SK-N-SH treated with all-trans-retinoic acid at 6 μM for 48 hours (cell line): ENCODE measurements around the gene KRT72.

Experiments used
- ATAC-seq: fragments of 200-7000 bp; cut with Tn5 transposase; 3 replicates; pipeline ENCODE4 v1.9.1; 2020; ENCODE audit warnings: mild to moderate bottlenecking, moderate library complexity
- ARNTL ChIP-seq: fragments of 450-650 bp; formaldehyde crosslinking; IDR thresholded peaks from 2 replicates; pipeline ENCODE4 v1.5.0; 2020; ENCODE audit warnings: low read depth, mild to moderate bottlenecking, moderate library complexity, borderline replicate concordance
- BACH2 ChIP-seq: fragments of 250-450 bp; sonication (Bioruptor Pico); IDR thresholded peaks from 2 replicates; pipeline ENCODE4 v1.9.0; 2021; ENCODE audit warnings: mild to moderate bottlenecking, borderline replicate concordance
- CREB5 ChIP-seq: fragments of 250-450 bp; sonication (Bioruptor Pico); IDR thresholded peaks from 2 replicates; pipeline ENCODE4 v1.5.1; 2020; ENCODE audit warnings: low read depth, mild to moderate bottlenecking, moderate library complexity
- CSDC2 ChIP-seq: fragments of 250-450 bp; sonication (Bioruptor Pico); IDR thresholded peaks from 2 replicates; pipeline ENCODE4 v1.5.0; 2020; ENCODE audit warnings: mild to moderate bottlenecking, moderate library complexity
- CSRNP3 ChIP-seq: fragments of 250-450 bp; sonication (Bioruptor Pico); IDR thresholded peaks from 2 replicates; pipeline ENCODE4 v1.5.1; 2021; ENCODE audit warnings: mild to moderate bottlenecking, moderate library complexity
- ESRRG ChIP-seq: fragments of 250-450 bp; sonication (Bioruptor Pico); IDR thresholded peaks from 2 replicates; pipeline ENCODE4 v1.6.1; 2021; ENCODE audit warnings: mild to moderate bottlenecking
- GLIS3 ChIP-seq: fragments of 250-450 bp; sonication (Bioruptor Pico); IDR thresholded peaks from 2 replicates; pipeline ENCODE4 v1.5.0; 2020; ENCODE audit warnings: mild to moderate bottlenecking, moderate library complexity
- ISL1 ChIP-seq: fragments of 250-450 bp; sonication (Bioruptor Pico); IDR thresholded peaks from 2 replicates; pipeline ENCODE4 v2.1.2; 2022; ENCODE audit warnings: mild to moderate bottlenecking, moderate library complexity
- OSR1 ChIP-seq: fragments of 250-450 bp; sonication (Bioruptor Pico); IDR thresholded peaks from 2 replicates; pipeline ENCODE4 v1.8.0; 2022; ENCODE audit warnings: moderate library complexity, mild to moderate bottlenecking, inconsistent platforms
- PATZ1 ChIP-seq: fragments of 250-450 bp; sonication (Bioruptor Pico); IDR thresholded peaks from 2 replicates; pipeline ENCODE4 v1.8.0; 2020; ENCODE audit warnings: mild to moderate bottlenecking, moderate library complexity, borderline replicate concordance
- PPARA ChIP-seq: fragments of 250-450 bp; sonication (Bioruptor Pico); IDR thresholded peaks from 2 replicates; pipeline ENCODE4 v1.5.0; 2020; ENCODE audit warnings: mild to moderate bottlenecking, borderline replicate concordance
- RARB ChIP-seq: fragments of 250-450 bp; sonication (Bioruptor Pico); IDR thresholded peaks from 2 replicates; pipeline ENCODE4 v1.8.0; 2021; ENCODE audit warnings: mild to moderate bottlenecking, moderate library complexity
- SNAI2 ChIP-seq: fragments of 250-450 bp; sonication (Bioruptor Pico); IDR thresholded peaks from 2 replicates; pipeline ENCODE4 v1.5.0; 2020; ENCODE audit warnings: mild to moderate bottlenecking, moderate library complexity
- TCF4 ChIP-seq: fragments of 250-450 bp; sonication (Bioruptor Pico); IDR thresholded peaks from 2 replicates; pipeline ENCODE4 v1.8.0; 2021; ENCODE audit warnings: mild to moderate bottlenecking, moderate library complexity, borderline replicate concordance
- TSHZ2 ChIP-seq: fragments of 250-450 bp; sonication (Bioruptor Pico); IDR thresholded peaks from 2 replicates; pipeline ENCODE4 v1.5.0; 2020; ENCODE audit warnings: mild to moderate bottlenecking, moderate library complexity
- ZC3H10 ChIP-seq: fragments of 250-450 bp; sonication (Bioruptor Pico); IDR thresholded peaks from 2 replicates; pipeline ENCODE4 v1.5.1; 2021; ENCODE audit warnings: mild to moderate bottlenecking, moderate library complexity
- ZFP30 ChIP-seq: fragments of 450-650 bp; formaldehyde crosslinking; IDR thresholded peaks from 2 replicates; pipeline ENCODE4 v1.5.0; 2022; ENCODE audit warnings: mild to moderate bottlenecking, moderate library complexity
- ZNF565 ChIP-seq: fragments of 450-650 bp; formaldehyde crosslinking; conservative IDR thresholded peaks from 2 replicates; pipeline ENCODE4 v1.5.0; 2020; ENCODE audit warnings: low read depth, mild to moderate bottlenecking, moderate library complexity
- ZNF70 ChIP-seq: fragments of 450-650 bp; formaldehyde crosslinking; IDR thresholded peaks from 2 replicates; pipeline ENCODE4 v1.5.0; 2020; ENCODE audit warnings: mild to moderate bottlenecking, moderate library complexity
- ZNF8 ChIP-seq: fragments of 450-650 bp; formaldehyde crosslinking; IDR thresholded peaks from 2 replicates; pipeline ENCODE4 v1.5.0; 2020; ENCODE audit warnings: mild to moderate bottlenecking, moderate library complexity

The KRT72 gene

GRCh38 chr12:52636592-52637258, 35.5 kb upstream of the KRT72 start:
- TF ChIP-seq ZNF565 (no peak), OSR1 (CRISPR knock-in tag) (no peak), CREB5 (no peak), CSRNP3 (no peak)
- ATAC-seq = no peak

- TF ChIP-seq SNAI2 (CRISPR knock-in tag) (no peak), CSDC2 (no peak), ZNF70 (no peak), ZC3H10 (no peak), ARNTL (CRISPR knock-in tag) (no peak), TSHZ2 (no peak), ZNF565 (no peak), RARB (CRISPR knock-in tag) (no peak), ZFP30 (CRISPR knock-in tag) (no peak)
- no peak for ATAC-seq
Measured at GRCh38 chr12:52636189-52636588, 34.9 kb upstream of the KRT72 start.

GRCh38 chr12:52634266-52635056, 33.2 kb upstream of the KRT72 start:
- no peak for TF ChIP-seq RARB (CRISPR knock-in tag)
- no peak for TF ChIP-seq ESRRG (CRISPR knock-in tag)
- TF ChIP-seq BACH2 (CRISPR knock-in tag) = no peak
- TF ChIP-seq ZNF8 = no peak
- no peak for TF ChIP-seq ZFP30 (CRISPR knock-in tag)
- TF ChIP-seq GLIS3 (CRISPR knock-in tag) = no peak
- no peak for TF ChIP-seq CREB5
- no peak for TF ChIP-seq TSHZ2
- no peak for TF ChIP-seq ARNTL (CRISPR knock-in tag)
- TF ChIP-seq ISL1 (CRISPR knock-in tag) = no peak
- no peak for TF ChIP-seq OSR1 (CRISPR knock-in tag)
- TF ChIP-seq PPARA (CRISPR knock-in tag) = no peak
- no peak for TF ChIP-seq TCF4 (CRISPR knock-in tag)
- TF ChIP-seq PATZ1 (CRISPR knock-in tag) = no peak
- TF ChIP-seq SNAI2 (CRISPR knock-in tag) = no peak
- no peak for TF ChIP-seq CSRNP3
- no peak for ATAC-seq
